GM12892 (cell line): ENCODE data around the gene DPH7.

ENCODE experiments used
- DNase-seq: peaks from one replicate; pipeline ENCODE4 v3.0.0; 2011; ENCODE audit not compliant: insufficient read length
- FAIRE-seq: peaks from 2 replicates; lab custom pipeline; 2011; peaks lifted over from hg19 to GRCh38; lab: Jason Lieb, UNC
- POLR2A ChIP-seq: IDR thresholded peaks from 2 replicates; pipeline ENCODE4 v1.6.1; 2011; ENCODE audit warnings: low read depth, low read length, control low read depth
- POLR2AphosphoS5 ChIP-seq: IDR thresholded peaks from 2 replicates; pipeline ENCODE4 v1.6.1; 2011; ENCODE audit warnings: low read depth, low read length, control low read depth
- TAF1 ChIP-seq: IDR thresholded peaks from 2 replicates; pipeline ENCODE4 v1.6.1; 2011; ENCODE audit warnings: low read depth, mild to moderate bottlenecking, control low read depth, low read length, borderline replicate concordance

Gene DPH7

GRCh38 chr9:137614631-137615386 lies 36.1 kb upstream of the DPH7 start:
- TF ChIP-seq TAF1 (no peak), POLR2AphosphoS5 (no peak), POLR2A (no peak)
- FAIRE-seq (no peak), DNase-seq (no peak)

GRCh38 chr9:137613738-137614523 lies 35.2 kb upstream of the DPH7 start:
- no peak; the same call in 1 of the 2 replicates for TF ChIP-seq POLR2A
- TF ChIP-seq POLR2AphosphoS5 = 0 out of 2 replicates have a peak, but pooled peaks have one; percentile 9
- no peak for TF ChIP-seq TAF1
- no peak for FAIRE-seq
- no peak for DNase-seq

GRCh38 chr9:137613259-137613658 lies 34.5 kb upstream of the DPH7 start:
- FAIRE-seq = no peak
- no peak for DNase-seq
- no peak for TF ChIP-seq POLR2A
- 0 out of 2 replicates have a peak, but pooled peaks have one; percentile 2 for TF ChIP-seq POLR2AphosphoS5
- no peak for TF ChIP-seq TAF1

GRCh38 chr9:137612741-137613142 lies 34.0 kb upstream of the DPH7 start:
- DNase-seq (no peak), FAIRE-seq (no peak)
- no peak for TF ChIP-seq POLR2AphosphoS5
- no peak for TF ChIP-seq POLR2A
- no peak for TF ChIP-seq TAF1

GRCh38 chr9:137611623-137612609 lies 33.2 kb upstream of the DPH7 start:
- TF ChIP-seq POLR2A = no peak
- FAIRE-seq = no peak
- DNase-seq = no peak

GRCh38 chr9:137610944-137611343 lies 32.2 kb upstream of the DPH7 start:
- TF ChIP-seq POLR2A (no peak), POLR2AphosphoS5 (no peak), TAF1 (no peak)
- no peak for DNase-seq
- no peak for FAIRE-seq

- TF ChIP-seq TAF1 (no peak), POLR2AphosphoS5 (no peak; the same call in 1 of the 2 replicates), POLR2A (no peak)
- no peak for FAIRE-seq
- no peak for DNase-seq
Observed at GRCh38 chr9:137607141-137607857, 28.6 kb upstream of the DPH7 start.

- no peak for DNase-seq
- no peak for TF ChIP-seq TAF1
- FAIRE-seq = no peak
Observed at GRCh38 chr9:137606734-137607138, 28.0 kb upstream of the DPH7 start.

- no peak for TF ChIP-seq POLR2AphosphoS5
- TF ChIP-seq TAF1 = no peak
- peak; percentile 9 for FAIRE-seq
- no peak for DNase-seq
Observed at GRCh38 chr9:137606005-137606621, 27.4 kb upstream of the DPH7 start.

- TF ChIP-seq POLR2AphosphoS5 (peak; percentile 54; the same call in 1 of the 2 replicates), POLR2A (peak; percentile 81; the same call in 1 of the 2 replicates), TAF1 (no peak)
- peak; percentile 82 for FAIRE-seq
- peak; percentile 92 for DNase-seq
Observed at GRCh38 chr9:137605121-137606004, 26.6 kb upstream of the DPH7 start, which contains the start of gene ARRDC1. Gene ARRDC1, plus strand, starts transcription at chr9:137605686. Its CDS starts 32 bp downstream, at chr9:137605718.
